AG09309 (cell line): ENCODE measurements around the gene GRID1.

Source experiments
- DNase-seq: peaks from one replicate; pipeline ENCODE4 v3.0.0-alpha.2; 2010; ENCODE audit warnings: low read depth
- H3K4me3 ChIP-seq: 2 replicates; pipeline ENCODE4 v1.5.1; 2011; ENCODE audit warnings: mild to moderate bottlenecking, low read depth, low read length, moderate library complexity; ENCODE audit not compliant: control insufficient read depth
- TF ChIP-seq, protein P1 (sequence below): IDR thresholded peaks from 2 replicates; pipeline ENCODE4 v1.5.1; 2011; ENCODE audit warnings: mild to moderate bottlenecking, low read depth, low read length, inconsistent platforms; ENCODE audit not compliant: insufficient read depth, control insufficient read depth; ENCODE audit errors: missing control alignments

GRID1 gene

DNA sequence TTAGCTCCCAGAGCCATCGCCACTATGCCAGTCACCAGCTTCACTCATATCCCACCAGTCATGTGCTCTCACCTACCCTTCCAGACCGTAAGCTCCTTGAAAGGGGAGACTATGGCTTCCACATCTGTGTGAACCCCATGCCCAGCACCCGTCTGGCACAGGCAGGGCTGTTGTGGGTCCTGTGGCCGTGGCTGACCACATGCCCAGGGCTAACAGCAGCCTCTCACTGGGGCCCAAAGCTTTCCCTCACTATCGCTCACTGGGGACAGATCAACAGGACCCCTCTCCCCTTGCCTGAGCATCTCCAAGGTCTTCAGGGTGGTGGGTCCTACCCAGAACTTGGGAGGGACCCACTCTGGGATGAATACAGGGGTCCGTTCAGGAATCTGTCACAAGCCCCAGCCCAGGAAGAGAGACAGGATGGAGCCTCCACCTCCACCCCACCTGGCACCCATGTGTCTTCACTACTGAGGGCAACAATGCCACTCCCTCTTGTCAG lies 303.9 kb downstream of the GRID1 start:
- no peak overlapping the region for H3K4me3 ChIP-seq
- TF ChIP-seq, protein P1, sequence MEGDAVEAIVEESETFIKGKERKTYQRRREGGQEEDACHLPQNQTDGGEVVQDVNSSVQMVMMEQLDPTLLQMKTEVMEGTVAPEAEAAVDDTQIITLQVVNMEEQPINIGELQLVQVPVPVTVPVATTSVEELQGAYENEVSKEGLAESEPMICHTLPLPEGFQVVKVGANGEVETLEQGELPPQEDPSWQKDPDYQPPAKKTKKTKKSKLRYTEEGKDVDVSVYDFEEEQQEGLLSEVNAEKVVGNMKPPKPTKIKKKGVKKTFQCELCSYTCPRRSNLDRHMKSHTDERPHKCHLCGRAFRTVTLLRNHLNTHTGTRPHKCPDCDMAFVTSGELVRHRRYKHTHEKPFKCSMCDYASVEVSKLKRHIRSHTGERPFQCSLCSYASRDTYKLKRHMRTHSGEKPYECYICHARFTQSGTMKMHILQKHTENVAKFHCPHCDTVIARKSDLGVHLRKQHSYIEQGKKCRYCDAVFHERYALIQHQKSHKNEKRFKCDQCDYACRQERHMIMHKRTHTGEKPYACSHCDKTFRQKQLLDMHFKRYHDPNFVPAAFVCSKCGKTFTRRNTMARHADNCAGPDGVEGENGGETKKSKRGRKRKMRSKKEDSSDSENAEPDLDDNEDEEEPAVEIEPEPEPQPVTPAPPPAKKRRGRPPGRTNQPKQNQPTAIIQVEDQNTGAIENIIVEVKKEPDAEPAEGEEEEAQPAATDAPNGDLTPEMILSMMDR = no peak
- no peak for DNase-seq

DNA sequence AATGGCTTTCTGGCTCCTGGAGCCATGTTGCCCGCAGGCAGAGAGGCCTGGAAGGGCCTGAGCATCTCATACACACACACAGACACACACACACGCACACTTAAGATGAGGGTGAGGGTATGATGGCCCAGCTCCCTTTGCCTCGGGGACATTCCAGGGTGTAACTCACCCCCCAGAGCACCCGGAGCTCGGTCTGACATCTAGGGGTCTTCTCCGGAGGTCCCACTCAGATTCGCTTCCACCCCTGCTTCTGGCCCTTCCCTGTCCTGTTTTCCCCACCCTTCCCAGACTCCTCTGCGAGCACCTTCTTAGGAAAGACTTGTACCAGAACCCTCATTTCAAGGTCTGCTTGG lies 304.4 kb downstream of the GRID1 start:
- H3K4me3 ChIP-seq = no peak overlapping the region
- TF ChIP-seq, protein P1 = no peak
- DNase-seq = no peak

- no peak overlapping the region for H3K4me3 ChIP-seq
- no peak for DNase-seq
These were observed 305.1 kb downstream of the GRID1 start for GRCh38 chr10:86061278-86062197.

DNA sequence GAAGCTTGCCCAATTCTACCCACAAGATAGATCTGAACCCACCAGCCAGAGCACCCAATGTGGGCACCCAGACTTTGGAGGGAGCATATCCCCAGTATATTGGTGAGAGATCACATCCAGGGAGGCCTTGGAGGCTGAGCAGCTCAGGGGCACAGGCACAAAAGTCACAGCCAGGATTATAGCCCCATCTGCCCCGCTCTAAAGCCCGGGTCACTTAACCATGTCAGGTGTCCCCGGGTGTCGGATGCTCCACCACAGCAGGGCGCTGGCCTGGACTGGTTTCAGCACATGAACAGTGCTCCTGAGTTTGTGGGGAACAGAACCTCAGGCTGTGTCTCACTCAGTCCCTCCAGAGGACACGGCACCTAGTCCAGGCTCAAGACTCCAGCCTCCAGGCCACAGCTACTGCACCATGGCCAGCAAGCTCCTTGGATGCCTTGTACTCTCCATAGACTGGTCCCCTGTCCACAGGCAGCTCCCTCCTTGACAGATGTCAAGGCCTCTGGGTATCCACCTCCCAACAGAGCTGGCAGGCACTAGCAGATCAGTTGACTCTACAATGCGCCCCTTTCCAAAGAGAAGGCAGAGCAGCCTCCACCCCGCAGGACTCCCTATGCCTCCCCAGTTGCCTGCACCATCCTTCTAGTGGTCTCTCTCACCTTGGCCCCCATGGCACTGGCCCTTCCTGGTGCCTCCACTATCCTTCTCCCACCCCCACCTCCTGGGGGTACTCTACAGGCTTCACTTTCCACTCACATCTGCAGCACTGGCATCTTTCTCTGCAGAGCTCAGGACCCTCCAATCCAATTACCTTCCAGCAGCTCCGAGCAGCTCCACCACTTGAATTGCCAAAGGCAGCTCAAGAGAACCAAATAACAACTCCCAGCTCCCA lies 306.0 kb downstream of the GRID1 start:
- H3K4me3 ChIP-seq = no peak overlapping the region

More at GRCh38 chr10:86061278-86062197, 305.1 kb downstream of the GRID1 start:
- TF ChIP-seq, protein P1 = no peak

DNA sequence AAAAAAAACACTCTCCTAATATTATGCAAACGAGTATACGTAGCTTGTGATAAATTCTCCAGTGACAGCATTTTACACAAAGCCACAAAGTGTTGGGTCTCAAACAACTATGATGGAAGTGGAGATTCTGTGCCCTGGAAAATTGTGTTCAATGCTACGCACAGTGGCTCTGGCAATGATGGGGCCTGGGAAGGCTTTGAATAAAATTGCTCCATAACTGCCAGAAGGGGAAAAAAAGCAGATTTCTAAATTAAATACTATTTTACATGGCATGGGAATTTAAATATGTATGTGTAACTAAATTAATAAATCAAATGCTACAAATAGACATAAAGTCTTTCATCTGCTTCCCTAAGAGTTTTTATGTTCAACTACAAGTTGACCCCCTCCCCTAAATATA lies 306.7 kb downstream of the GRID1 start:
- TF ChIP-seq, protein P1 = no peak
- no peak for DNase-seq
- H3K4me3 ChIP-seq = no peak overlapping the region

More for the DNA sequence above, 306.0 kb downstream of the GRID1 start:
- no peak for DNase-seq
- TF ChIP-seq, protein P1 = no peak

DNA sequence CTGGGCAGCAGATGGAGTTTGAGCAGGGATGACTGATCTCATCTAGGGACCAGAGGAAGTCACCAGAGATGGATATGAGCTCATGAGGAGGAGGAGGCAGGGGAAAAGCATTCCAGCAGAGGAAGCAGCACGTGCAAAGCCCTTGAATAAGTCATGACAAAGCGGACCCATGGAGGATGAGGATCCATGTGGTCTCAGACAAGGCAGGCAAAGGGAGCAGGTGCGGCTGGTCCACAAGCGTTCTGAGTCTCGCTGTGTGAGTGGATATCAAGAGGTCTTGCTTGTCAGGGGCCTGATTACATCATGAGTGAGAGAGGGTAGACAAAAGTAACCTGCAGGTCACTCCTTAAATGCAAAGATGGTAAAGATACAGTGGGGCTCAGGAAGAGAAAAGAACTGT lies 307.6 kb downstream of the GRID1 start:
- DNase-seq = no peak

More for the DNA sequence above, 307.6 kb downstream of the GRID1 start:
- no peak overlapping the region for H3K4me3 ChIP-seq
- TF ChIP-seq, protein P1 = no peak
